NCI-H1105 (cell line): Measurements from ENCODE around the gene TMEM120A.

ENCODE experiments used
- DNase-seq: peaks from one replicate; lab custom pipeline; 2025; lab: John Stamatoyannopoulos, UW

Gene TMEM120A

GRCh38 chr7:75981203-75981452, 13.3 kb downstream of the TMEM120A start:
- DNase-seq = no peak

DNA sequence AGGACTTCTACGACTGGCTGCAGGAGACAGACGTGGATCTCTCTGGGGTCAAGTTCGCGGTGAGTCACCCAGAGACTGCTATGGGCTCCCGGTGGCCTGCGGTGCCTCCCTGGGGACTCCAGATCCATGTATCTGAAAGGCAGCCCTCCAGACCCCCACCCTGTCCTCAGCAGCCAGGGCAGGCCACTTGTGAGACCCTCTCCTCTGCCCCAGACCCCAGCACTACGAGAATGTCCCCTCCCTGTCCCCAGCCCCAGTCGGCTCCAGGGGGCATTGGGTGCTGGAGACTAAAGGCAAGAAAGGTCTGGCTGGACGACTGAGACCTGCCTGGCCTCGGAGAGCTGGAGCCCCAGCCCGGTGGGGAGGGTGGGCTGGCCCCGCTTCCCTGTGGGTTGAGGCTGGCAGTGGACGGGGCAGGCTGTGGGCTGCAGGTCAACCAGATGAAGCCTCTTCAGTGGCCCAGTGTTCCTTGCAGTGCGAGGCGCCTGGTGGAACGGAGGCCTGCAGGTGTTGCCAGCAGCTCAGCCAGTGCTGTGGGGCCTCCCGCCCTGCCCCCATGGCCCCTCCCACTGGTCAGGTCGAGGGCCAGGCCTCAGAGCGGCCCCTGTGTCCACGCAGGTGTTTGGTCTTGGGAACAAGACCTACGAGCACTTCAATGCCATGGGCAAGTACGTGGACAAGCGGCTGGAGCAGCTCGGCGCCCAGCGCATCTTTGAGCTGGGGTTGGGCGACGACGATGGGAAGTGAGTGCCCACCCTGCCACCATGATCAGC, 13.8 kb downstream of the TMEM120A start:
- no peak for DNase-seq

- DNase-seq = no peak
Measured at GRCh38 chr7:75979759-75980429, 14.5 kb downstream of the TMEM120A start.

DNA sequence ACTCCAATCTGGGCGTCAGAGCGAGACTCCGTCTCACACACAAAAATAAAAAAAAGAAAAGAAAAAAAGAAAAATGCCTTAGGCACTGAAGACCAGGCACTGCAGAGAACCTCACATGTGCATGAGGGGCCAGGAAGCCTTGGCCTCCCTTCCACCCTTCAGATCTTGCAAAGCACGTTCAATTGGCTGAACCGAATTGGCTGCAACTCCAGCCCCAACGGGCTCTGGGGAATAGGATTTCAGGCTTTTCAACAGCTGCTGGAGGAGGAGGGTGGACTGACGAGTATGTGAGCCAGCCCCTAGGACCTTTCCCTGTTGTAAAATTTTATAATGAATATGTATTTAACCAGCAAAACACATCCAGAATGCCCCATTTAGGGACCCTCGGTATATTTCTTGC, 16.7 kb downstream of the TMEM120A start:
- DNase-seq = no peak

DNA sequence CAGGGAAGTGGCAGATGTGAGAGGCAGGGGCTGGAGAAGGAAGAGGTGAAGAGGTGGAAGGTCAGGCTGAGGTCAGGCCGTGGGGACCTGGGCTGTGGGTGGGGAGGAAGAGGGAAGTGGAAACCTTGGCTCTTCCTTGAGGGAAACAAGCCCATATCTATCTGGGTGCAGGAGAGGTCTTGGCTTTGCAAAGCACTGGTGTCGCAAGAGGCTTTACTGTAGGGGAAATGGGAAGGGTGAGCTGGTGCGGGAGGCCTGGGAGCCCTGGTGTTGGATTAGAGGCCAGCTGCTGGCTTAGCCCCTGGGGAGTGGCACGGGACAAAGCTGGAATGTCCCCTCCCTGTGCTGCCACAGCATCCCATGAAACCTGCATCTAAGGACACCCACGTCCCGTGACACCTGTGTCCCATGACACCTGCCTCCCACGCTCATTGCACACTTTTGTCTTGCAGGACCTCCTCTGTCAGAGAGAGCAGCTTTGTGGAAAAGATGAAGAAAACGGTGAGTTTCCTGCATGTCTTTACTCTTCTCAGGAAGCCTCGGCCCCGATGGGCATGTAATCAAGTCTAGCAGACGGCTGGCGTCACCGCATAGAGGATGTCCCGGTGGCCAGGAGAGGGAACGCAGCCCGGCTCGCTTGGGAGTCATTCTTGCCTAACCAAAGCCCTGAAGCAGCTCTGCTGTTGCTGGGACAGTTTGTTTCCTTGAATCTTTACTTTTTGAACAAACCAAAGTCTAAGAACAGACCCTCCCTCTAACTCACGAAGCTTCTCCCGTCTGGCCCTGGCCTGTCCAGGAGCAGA, 22.2 kb downstream of the TMEM120A start:
- no peak for DNase-seq

DNA sequence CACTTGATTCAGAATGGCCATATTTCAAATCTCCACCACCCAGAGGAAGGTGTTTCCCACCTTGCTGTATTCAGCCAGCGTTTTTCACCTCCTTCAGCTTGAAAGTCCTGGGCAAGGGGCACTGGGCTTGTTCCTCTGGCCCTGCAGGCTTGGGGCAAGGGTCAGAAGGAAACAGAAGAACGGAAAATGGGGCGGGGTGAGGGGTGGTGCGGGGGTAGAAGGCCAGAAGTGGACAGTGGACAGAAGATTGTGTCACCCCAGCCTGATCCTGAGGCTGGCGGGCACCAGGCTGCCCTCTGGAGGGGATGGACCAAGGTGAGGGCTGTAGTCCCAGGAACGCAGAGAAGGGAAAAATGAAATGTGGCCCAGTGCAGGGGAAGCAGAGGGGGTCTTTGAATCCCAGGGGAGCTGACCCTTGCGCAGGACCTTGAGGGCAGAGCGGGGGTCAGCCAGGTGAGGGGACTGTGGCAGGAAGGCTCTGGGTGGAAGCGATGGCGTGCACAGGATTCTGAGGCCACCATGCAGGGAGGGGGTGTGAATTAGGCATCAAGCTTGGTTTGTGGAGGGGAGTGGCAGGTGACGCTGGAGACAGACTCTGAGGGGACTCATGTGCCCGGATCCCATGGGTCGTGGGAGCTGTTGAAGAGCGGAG, 23.0 kb downstream of the TMEM120A start:
- no peak for DNase-seq

DNA sequence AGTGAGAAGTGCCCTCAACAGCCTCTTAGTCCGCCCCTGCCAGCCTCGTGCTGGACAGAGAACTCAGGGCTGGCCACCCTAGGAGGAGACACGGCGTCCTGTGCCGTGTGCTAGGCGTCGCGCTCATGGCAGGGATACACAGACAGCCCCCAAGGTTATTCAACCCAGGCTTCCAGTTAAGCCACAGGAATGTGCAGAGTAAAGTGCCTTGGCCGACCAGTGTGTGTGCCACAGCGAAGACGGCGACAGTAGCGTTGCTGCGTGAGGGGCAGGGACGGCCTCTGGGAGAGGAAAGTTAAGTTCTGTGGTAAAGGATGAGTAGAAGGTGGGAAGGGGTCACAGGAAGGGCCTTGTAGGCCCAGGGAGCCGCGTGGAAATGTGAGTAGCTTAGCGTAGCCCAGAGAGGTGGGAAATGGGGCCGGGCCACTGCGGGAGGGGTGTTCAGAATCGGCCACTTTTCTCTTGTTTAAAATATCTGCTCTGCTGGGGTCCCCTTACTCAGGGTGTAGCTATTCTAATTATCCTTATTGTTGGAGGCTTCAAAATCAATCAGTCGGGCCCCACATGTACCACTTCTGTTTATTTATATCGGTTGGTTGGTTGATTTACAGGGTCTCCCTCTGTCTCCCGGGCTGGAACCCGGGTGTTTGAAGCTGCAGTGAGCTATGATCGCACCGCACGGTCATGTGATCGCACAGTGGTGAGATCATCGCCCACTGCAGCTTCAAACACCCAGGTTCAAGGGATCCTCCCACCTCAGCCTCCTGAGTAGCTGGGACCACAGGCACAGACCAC, 24.5 kb downstream of the TMEM120A start:
- no peak for DNase-seq

DNA sequence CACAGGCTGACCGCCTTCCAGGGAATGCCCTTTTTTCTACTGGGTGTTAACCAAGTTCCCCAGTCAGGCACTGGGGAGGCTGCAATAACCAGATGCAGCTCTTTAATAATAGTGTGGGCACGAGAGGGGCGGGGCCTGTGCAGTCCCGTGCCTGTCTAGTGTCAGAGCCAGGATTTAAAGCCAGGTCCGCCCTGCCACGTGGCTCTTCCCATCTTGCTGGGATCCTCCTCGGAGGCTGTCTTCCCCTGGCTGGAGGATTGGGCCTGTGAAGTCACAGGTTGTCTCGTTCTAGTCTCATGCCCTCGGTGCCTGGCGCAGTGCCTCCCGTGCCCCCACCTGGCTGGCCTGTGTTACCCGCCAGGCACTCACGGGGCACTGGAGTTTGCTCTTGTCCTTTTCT, 25.2 kb downstream of the TMEM120A start:
- DNase-seq = no peak

DNA sequence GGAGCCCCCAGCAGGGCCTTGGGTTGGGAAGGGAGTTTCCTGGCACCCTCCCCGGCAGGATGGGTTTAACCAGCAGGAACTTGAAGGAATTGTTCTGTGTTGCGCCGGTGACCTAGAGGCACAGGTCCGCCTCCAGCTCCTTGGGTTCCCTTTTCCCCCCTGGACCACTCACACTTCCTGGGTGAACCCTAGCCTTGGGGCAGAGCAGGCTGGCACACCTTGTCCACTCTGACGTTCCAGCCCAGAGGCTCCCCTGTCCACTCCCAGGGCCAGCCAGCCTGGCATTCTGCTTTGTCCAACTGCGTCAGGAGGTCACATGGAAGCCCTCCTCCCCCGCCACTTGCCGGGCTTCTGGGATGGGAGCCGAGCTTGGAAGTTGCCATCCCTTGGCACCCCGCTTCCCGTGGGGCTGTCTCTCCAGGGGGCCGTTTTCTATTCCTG, 25.8 kb downstream of the TMEM120A start:
- DNase-seq = no peak

GRCh38 chr7:75968012-75968411, 26.4 kb downstream of the TMEM120A start:
- no peak for DNase-seq

- DNase-seq = no peak
Measured at GRCh38 chr7:75967487-75967997, 26.9 kb downstream of the TMEM120A start.

GRCh38 chr7:75967055-75967454, 27.3 kb downstream of the TMEM120A start:
- DNase-seq = no peak

- DNase-seq = peak; percentile 66
Measured at GRCh38 chr7:75966190-75966961, 28.0 kb downstream of the TMEM120A start.

DNA sequence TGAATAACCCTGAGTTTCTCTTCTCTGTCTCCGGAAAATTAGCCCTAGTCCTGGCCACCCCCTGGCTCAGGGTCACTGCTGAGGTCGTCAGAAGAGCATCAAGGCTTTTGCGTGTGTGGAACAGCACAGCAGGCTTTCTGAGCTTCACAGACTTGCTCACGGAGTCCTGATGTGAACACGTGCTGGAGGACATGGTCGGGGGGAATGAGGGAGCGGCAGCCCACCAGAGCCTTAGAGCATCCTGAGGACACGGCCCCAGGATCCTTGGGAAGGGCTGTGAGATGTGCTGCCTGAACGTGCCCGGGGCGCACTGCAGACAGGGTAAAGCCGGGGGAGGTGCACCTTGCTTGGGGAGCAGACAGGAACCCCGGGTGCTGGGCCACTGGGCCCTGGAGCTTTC, 28.8 kb downstream of the TMEM120A start:
- peak; percentile 46 for DNase-seq

DNA sequence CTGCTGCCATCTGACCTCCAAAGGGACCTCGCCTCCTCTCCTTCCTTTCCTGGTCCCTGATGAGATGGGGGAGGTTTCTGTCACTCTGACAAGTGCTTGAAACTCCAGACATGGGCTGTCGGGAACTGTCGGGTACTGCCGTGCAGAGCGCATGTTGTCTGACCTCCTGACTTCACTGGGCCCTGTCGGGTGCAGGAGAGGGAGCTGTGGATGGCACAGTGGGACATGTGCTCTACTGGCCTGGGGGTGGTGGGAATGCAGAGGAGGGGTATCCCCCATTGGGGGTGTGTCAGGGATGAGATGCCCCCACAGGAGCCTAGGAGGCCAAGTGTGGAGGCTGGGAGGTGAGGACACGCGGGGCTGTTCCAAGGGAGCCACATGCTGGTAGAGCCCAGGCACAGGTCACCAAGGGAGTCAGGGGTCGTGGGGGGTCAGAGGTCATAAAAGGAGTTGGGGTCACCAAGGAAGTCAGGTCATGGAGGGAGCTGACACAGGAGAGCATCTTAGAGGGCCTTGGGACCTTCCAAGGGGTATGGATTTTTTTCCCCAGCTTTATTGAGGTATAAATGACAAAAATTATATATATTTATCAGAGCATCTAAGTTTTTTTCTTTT, 30.9 kb downstream of the TMEM120A start:
- DNase-seq = no peak

DNA sequence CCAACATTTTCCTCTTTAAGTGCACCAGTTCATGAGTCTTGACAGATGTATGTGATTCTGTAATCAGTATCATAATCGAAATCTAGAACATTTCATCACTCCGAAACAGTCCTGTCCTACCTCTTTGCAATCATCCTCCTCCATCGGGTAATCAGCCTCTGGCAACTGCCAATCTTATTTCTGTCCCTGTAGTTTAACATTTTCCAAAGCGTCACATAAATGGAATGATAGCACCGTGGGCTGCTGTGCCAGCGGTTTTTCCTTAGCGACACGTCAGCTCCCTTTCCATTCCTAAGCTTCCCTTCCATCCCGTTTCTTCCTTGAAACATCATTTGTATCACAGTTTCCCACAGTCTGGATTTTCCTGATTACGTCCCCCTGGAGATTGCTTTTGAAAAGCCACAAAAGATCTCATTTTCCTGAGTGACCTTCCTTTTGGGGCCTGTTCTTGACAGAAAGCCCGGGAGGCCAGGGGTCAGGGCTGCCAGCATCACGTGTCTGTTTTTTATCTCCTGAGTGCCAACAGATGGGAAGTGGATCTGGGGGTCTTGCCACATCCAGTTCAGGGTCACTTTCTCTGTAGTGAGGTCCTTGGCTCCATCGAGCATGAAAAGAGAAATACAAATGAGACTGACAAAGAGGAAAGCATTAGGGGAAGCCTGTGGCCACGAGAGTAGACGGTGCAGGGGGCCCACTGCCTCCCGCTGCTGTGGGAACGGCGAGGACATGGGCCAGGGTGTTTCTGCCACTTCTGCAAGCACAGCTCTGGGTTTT, 31.6 kb downstream of the TMEM120A start:
- DNase-seq = no peak

DNA sequence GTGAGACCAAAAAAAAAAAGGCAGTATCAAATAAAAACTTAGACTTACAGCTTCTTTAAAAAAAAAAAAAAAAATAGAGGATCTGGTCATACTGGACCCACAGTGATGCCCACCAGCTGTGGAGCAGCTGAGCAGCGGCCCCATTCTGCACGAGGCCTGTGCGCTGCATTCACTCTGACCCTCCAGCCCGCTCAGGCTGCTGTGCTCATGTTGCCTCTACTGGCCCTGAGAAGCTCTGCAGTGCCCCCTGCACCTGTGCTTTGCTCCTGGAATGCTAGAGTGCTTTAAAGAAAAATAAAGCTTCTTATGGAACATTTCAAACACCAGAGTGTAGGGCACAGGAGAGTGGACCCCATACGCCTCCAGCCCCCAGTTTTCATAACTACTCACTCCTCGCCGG, 33.2 kb downstream of the TMEM120A start:
- no peak for DNase-seq

DNA sequence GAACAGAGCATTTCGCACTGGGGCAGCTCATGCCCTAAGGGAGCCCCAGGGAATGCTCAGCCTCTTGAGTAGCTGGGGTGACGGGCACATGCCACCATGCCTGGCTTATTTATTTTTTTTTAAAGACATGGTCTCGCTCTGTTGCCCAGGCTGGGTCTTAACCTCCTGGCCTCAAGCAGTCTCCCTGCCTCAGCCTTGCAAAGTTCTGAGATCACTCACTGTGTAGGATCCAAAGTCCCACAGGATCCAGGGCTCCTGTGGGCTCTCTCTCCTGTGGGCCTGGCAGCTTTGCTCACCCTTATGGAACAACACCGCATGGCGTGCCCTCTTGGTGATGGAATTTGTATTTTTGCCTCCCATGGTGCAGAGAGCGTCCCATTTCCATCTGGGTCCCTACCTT, 34.0 kb downstream of the TMEM120A start:
- no peak for DNase-seq

DNA sequence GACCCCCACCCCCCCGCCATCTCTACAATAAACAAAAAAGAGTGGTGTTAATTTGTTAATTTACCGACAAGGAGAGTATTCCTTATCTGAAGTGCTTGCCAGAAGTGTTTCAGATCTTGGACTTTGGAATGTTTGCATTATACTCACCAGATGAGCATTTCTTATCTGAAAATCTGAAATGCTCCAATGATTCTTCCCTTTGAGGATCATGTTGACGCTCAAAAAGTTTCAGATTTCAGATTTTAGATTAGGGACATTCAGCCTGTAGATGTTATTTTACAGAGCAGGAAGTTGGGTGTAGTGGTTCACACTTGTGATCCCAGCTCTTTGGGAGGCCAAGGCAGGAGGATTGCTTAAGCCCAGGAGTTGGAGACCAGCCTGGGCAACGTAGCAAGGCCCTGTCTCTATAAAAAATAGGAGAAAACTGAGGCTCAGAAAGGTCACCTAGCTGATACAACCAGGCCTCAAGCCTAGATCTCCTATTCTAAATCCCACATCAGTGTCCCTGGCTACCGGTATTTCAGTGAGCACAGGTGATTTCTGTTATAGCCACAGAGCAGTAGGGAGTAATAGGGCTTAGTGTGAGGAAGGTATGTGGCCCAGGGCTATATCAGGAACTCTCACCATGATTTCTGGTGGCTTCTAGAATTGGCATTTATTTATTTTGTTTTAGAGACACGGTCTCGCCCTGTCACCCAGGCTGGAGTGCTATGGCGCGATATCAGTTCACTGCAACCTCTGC, 35.4 kb downstream of the TMEM120A start:
- DNase-seq = no peak
